AG04449 (cell line): Measurements from ENCODE around the gene CMBL.
A peak's percentile ranks its signal among the peaks of the same experiment; 100 is the strongest.

Experiments used
- CTCF ChIA-PET: fragments of 350-600 bp; formaldehyde crosslinking; extraction: SDS; loops from one replicate; lab custom pipeline; 2021; ENCODE audit warnings: antibody characterized with exemption; lab: Yijun Ruan, JAX
- POLR2A ChIA-PET: fragments of 400-600, 350-600 bp; formaldehyde crosslinking; extraction: SDS; loops from one replicate; lab custom pipeline; 2020; ENCODE audit warnings: antibody characterized with exemption, inconsistent platforms; lab: Yijun Ruan, JAX
- DNase-seq: peaks from one replicate; pipeline ENCODE4 v3.0.0-alpha.2; 2010; ENCODE audit warnings: low read depth, low spot score
- H3K4me3 ChIP-seq: 2 replicates; pipeline ENCODE4 v1.5.1; 2011; ENCODE audit warnings: low read depth, mild to moderate bottlenecking, control low read depth, low read length
- TF ChIP-seq, protein P1 (sequence below): IDR thresholded peaks from one replicate; pipeline ENCODE4 v1.5.1; 2011; ENCODE audit warnings: mild to moderate bottlenecking, moderate library complexity, low read length, control low read depth, inconsistent platforms; ENCODE audit not compliant: insufficient read depth; ENCODE audit errors: missing control alignments

CMBL gene

DNA sequence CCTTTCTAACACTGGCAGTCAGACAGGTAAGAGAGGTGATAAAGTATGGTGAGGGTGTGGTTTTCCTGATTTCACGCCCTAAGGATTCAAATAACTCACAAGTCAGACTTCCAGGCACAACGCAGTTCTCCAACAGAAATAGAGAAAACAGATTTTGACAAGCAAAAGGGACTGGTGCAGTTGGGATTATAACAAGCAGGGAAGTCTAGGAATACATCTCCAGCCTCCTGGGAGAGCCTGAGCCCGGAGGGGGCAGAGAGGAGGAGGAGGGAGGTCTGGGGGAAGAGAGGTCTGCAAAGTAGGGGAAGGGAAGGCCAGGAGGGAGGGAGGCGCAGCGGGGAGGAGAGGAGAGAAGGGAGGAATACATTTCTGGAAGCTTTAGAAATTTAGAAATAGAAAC is 1.6 kb downstream of the CMBL start:
- H3K4me3 ChIP-seq = peak overlapping the region; percentile 70
- CTCF ChIA-PET = interaction anchor here (1.6 to 2.0 kb wide), 2 partner anchors 11 to 22 kb away, joined by 5 to 7 read pairs; no protein-coding TSS in a partner anchor
- POLR2A ChIA-PET = no interaction called here
- TF ChIP-seq, protein P1, sequence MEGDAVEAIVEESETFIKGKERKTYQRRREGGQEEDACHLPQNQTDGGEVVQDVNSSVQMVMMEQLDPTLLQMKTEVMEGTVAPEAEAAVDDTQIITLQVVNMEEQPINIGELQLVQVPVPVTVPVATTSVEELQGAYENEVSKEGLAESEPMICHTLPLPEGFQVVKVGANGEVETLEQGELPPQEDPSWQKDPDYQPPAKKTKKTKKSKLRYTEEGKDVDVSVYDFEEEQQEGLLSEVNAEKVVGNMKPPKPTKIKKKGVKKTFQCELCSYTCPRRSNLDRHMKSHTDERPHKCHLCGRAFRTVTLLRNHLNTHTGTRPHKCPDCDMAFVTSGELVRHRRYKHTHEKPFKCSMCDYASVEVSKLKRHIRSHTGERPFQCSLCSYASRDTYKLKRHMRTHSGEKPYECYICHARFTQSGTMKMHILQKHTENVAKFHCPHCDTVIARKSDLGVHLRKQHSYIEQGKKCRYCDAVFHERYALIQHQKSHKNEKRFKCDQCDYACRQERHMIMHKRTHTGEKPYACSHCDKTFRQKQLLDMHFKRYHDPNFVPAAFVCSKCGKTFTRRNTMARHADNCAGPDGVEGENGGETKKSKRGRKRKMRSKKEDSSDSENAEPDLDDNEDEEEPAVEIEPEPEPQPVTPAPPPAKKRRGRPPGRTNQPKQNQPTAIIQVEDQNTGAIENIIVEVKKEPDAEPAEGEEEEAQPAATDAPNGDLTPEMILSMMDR = no peak
- no peak for DNase-seq

DNA sequence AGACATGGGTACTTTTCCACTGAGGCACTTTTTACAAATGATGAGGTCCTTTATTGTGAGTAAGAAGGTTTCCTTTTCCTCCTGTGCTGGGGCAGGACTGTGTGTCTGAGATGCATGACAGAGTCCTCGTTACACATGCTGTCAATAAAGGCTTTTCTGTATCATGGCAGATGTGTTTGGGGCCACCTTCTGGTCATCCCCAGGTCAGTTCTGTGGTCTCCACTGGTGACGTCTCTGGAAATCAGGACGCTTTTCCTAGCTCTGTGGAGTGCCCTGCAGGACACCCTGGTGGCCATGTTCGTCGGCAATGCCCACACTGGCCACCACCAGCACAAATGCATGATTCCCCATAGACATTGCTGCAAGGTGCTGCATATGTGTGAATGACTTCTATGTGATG is 2.8 kb downstream of the CMBL start:
- DNase-seq = no peak
- TF ChIP-seq, protein P1 = no peak
- H3K4me3 ChIP-seq = no peak overlapping the region
- POLR2A ChIA-PET = no interaction called here
- CTCF ChIA-PET = interaction anchor here (1.0 kb wide), 1 partner anchor 9 kb away, joined by 3 read pairs; no protein-coding TSS in a partner anchor

DNA sequence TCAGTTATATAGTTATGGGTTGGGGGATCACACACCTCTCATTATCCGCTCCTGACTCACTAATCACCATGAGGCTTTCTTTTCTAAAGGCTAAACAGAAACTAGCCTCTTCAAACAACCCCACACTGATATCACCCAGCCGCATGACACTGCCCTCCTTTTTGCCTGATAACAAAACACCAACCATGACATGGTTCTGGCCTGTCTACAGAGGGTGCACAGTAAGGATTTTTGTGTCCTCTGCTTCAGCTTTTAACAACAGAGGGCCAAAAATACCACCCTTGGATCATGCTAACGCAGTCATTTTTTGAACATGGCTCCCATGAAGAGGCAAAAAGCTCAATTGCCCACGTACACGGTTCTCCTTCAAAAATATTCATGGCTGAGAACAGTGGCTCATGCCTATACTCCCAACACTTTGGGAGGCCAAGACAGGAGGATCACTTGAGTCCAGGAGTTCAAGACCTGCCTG is 4.0 kb downstream of the CMBL start:
- H3K4me3 ChIP-seq = no peak overlapping the region
- ChIA-PET CTCF (interaction anchor here (2.2 kb wide), 1 partner anchor 20 kb away, joined by 14 read pairs; no protein-coding TSS in a partner anchor), POLR2A (no interaction called here)
- no peak for DNase-seq
- TF ChIP-seq, protein P1 = no peak

DNA sequence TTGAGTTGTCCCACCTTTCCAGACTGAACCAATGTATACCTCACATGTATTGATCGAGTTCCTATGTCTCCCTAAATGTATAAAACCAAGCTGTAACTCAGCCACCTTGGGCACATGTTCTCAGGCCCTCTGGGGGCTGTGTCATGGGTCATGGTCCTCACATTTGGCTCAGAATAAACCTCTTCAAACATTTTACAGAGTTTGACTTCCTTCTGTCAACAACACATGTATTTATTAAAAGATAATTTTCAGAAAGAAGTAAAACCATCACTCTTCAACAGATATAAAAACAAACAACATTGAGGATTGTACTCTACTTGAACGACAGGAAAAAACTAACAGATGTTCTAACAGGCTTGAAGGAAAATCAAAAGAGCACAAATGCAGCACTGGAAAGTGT is 4.5 kb downstream of the CMBL start:
- no peak overlapping the region for H3K4me3 ChIP-seq
- TF ChIP-seq, protein P1 = no peak
- POLR2A ChIA-PET = no interaction called here
- DNase-seq = no peak
- CTCF ChIA-PET = interaction anchor here (2.2 kb wide), 1 partner anchor 19 kb away, joined by 14 read pairs; no protein-coding TSS in a partner anchor

DNA sequence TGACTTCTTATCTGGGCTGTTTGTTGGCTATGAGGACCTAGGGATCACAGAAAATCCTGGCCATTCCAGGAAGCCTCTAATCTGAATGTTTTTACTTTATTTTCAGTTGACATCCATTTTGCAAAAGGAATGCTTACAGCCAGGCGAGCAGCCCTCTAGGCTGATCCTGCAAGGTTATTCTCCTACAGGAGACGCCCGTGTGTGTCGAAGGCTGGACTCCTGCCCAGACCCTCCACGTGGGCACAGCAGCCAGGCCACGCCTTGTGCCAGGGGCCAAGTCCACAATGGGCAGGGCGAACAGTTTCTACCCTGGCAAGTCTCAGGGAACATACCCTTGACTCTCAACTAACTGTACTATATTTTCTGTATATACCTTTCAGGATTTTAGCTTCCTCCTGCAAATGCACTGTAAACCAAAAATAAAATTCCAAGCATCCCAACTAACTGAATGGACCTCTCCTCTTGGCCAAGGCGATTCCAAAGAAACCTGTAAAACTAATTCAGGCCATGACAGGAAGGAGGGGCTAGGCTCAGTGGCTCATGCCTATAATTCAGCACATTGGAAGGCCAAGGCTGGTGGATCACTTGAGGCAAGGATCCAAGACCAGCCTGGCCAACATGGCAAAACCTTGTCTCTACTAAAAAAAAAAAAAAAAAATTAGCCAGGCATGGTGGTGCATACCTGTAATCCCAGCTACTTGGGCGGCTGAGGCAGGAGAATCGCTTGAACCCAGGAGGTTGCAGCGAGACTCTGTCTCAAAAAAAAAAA is 5.7 kb downstream of the CMBL start:
- H3K4me3 ChIP-seq = no peak overlapping the region
- CTCF ChIA-PET = interaction anchor here (1.0 to 1.7 kb wide), 2 partner anchors 11 to 19 kb away, joined by 3 to 9 read pairs; no protein-coding TSS in a partner anchor
- no peak for DNase-seq
- TF ChIP-seq, protein P1 = no peak
- POLR2A ChIA-PET = no interaction called here

DNA sequence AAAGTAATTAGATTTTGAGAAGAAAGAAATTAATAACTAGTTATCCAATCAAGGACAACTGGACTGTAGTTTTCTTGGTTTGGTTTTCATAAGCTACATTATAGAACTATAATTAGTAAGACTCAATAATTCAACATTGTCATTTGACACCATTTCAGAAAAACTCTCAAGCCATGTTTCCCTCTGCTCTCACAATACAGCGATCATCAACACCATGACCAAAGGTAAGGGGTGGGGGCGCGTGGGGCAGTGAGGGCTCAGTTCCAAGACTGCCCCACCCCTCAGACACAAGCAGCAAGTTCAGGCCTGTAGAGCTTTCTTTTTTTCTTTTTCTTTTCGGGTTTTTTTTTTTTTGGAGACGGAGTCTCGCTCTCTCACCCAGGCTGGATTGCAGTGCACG is 6.4 kb downstream of the CMBL start:
- H3K4me3 ChIP-seq = no peak overlapping the region
- TF ChIP-seq, protein P1 = no peak
- ChIA-PET CTCF (interaction anchor here (1.7 kb wide), 1 partner anchor 18 kb away, joined by 9 read pairs; no protein-coding TSS in a partner anchor), POLR2A (no interaction called here)
- no peak for DNase-seq
